HCT116 (cell line): ENCODE data around the gene COL16A1. TPM values are rescaled to one million over a fixed set of nuclear protein-coding genes. Genes with fewer than 3 reads are reported as not detected.

Experiments
- ATAC-seq: fragments of 200-7000 bp; cut with Tn5 transposase; 2 replicates; pipeline ENCODE4 v1.9.1; 2020; ENCODE audit warnings: mild to moderate bottlenecking, moderate library complexity
- BruUV-seq: library from RNA; stranded (reverse); fragments of 400-500 nt; replicated peaks from 2 replicates; lab custom pipeline; 2021; lab: Mats Ljungman, UMichigan
- CTCF ChIA-PET: fragments of 300-600 bp; sonication (Branson Sonifier 250); formaldehyde crosslinking; loops from one replicate; lab custom pipeline; 2021; ENCODE audit warnings: antibody characterized with exemption; lab: Charles Lee
- POLR2A ChIA-PET: fragments of 300-600, 350-600 bp; sonication (Branson Sonifier 250); formaldehyde crosslinking; loops from one replicate; lab custom pipeline; 2021; ENCODE audit warnings: antibody characterized with exemption; lab: Charles Lee
- RAD21 ChIA-PET, 2 experiments: fragments of 300-600 bp; sonication (Branson Sonifier 250); formaldehyde crosslinking; loops; one replicate each; lab custom pipeline; 2023; ENCODE audit warnings: low total read pairs in 2 of 2; ENCODE audit not compliant: uncharacterized antibody in 2 of 2, unreplicated experiment in 2 of 2, low non-redundant PET in 1 of 2; lab: Charles Lee
- DNase-seq: peaks from one replicate; pipeline ENCODE4 v3.0.0-alpha.2; 2010; ENCODE audit warnings: low read depth, low spot score
- H2AFZ ChIP-seq: fragments of 200-600 bp; shearing (Covaris generic), sonication (generic); 2 replicates; pipeline ENCODE4 v1.6.1; 2017; ENCODE audit warnings: low read depth, mixed run types, mixed read lengths, antibody characterized with exemption, low read length; ENCODE audit not compliant: poor library complexity, severe bottlenecking
- H3K27ac ChIP-seq: 2 replicates; pipeline ENCODE4 v1.5.1; 2012; ENCODE audit warnings: low read depth, low read length
- H3K27me3 ChIP-seq: fragments of 200-600 bp; sonication (generic); 2 replicates; pipeline ENCODE4 v1.6.1; 2016; ENCODE audit warnings: mixed run types, low read length, mixed read lengths; ENCODE audit not compliant: insufficient read depth
- H3K36me3 ChIP-seq, 2 experiments: fragments of 200-500 bp in 1 of 2; fragments of 200-600 bp in 1 of 2; sonication (Bioruptor generic) in 1 of 2; sonication (generic) in 1 of 2; 2 replicates each; pipeline versions ENCODE4 v1.5.1 to v1.6.1; 2014 to 2016; ENCODE audit warnings: low read length in 2 of 2, inconsistent platforms in 1 of 2, mixed read lengths in 1 of 2, mixed run types in 1 of 2; ENCODE audit not compliant: insufficient read depth in 2 of 2, control insufficient read depth in 1 of 2
- H3K4me1 ChIP-seq, 2 experiments: fragments of 200-600 bp in 1 of 2; sonication (generic) in 1 of 2; 2 replicates each; pipeline versions ENCODE4 v1.5.1 to v1.6.1; 2012 to 2017; ENCODE audit warnings: low read length in 2 of 2, inconsistent platforms in 1 of 2, mild to moderate bottlenecking in 1 of 2, mixed read lengths in 1 of 2, mixed run types in 1 of 2, moderate library complexity in 1 of 2; ENCODE audit not compliant: insufficient read depth in 2 of 2, control insufficient read depth in 1 of 2
- H3K4me2 ChIP-seq: fragments of 200-600 bp; sonication (generic); 2 replicates; pipeline ENCODE4 v1.6.1; 2017; ENCODE audit warnings: mixed run types, low read length, mixed read lengths
- H3K4me3 ChIP-seq, 2 experiments: fragments of 200-600 bp in 1 of 2; sonication (generic) in 1 of 2; replicated peaks in 1 of 2; 2 replicates each; pipeline ENCODE4 v1.5.1; 2011 to 2016; ENCODE audit warnings: low read length in 2 of 2, control low read depth in 1 of 2, low read depth in 1 of 2, mild to moderate bottlenecking in 1 of 2, mixed read lengths in 1 of 2, mixed run types in 1 of 2
- H3K79me2 ChIP-seq: fragments of 200-600 bp; sonication (generic); 2 replicates; pipeline ENCODE4 v1.6.1; 2017; ENCODE audit warnings: mild to moderate bottlenecking, mixed run types, low read length, moderate library complexity, mixed read lengths; ENCODE audit not compliant: insufficient read depth
- H3K9ac ChIP-seq: fragments of 200-600 bp; sonication (generic); 2 replicates; pipeline ENCODE4 v1.6.1; 2016; ENCODE audit warnings: low read length, mixed read lengths
- H3K9me2 ChIP-seq: fragments of 200-600 bp; sonication (generic), shearing (Covaris generic); 2 replicates; pipeline ENCODE4 v1.6.1; 2017; ENCODE audit warnings: mixed run types, mild to moderate bottlenecking, moderate library complexity; ENCODE audit not compliant: insufficient read depth
- H3K9me3 ChIP-seq, 2 experiments: fragments of 200-500 bp in 1 of 2; fragments of 200-600 bp in 1 of 2; sonication (Bioruptor generic) in 1 of 2; sonication (generic) in 1 of 2; 2 replicates each; pipeline ENCODE4 v1.6.1; 2014 to 2017; ENCODE audit warnings: low read length in 2 of 2, mixed read lengths in 2 of 2, inconsistent platforms in 1 of 2, low read depth in 1 of 2, mild to moderate bottlenecking in 1 of 2, mixed run types in 1 of 2, moderate library complexity in 1 of 2; ENCODE audit not compliant: control insufficient read depth in 1 of 2, insufficient read depth in 1 of 2
- H4K20me1 ChIP-seq: fragments of 200-600 bp; sonication (generic), shearing (Covaris generic); 2 replicates; pipeline ENCODE4 v1.6.1; 2017; ENCODE audit warnings: mixed run types, mild to moderate bottlenecking, moderate library complexity; ENCODE audit not compliant: insufficient read depth
- CBX3 ChIP-seq: IDR thresholded peaks from 2 replicates; pipeline ENCODE4 v1.6.1; 2012; ENCODE audit warnings: low read depth
- CEBPB ChIP-seq: IDR thresholded peaks from 2 replicates; pipeline ENCODE4 v1.6.1; 2012; ENCODE audit warnings: low read depth
- CTCF ChIP-seq, 3 experiments: fragments of 200-600 bp in 1 of 3; sonication (generic) in 1 of 3; IDR thresholded peaks in 2 of 3; conservative IDR thresholded peaks in 1 of 3; 2 replicates each; pipeline ENCODE4 v1.5.1; 2012 to 2017; ENCODE audit warnings: low read depth in 2 of 3, low read length in 2 of 3, antibody characterized with exemption in 1 of 3, borderline replicate concordance in 1 of 3, control low read depth in 1 of 3, mild to moderate bottlenecking in 1 of 3, mixed read lengths in 1 of 3, mixed run types in 1 of 3, moderate library complexity in 1 of 3; ENCODE audit not compliant: insufficient read depth in 1 of 3
- EGR1 ChIP-seq: IDR thresholded peaks from 2 replicates; pipeline ENCODE4 v1.6.1; 2012; ENCODE audit warnings: low read depth
- ELF1 ChIP-seq: IDR thresholded peaks from 2 replicates; pipeline ENCODE4 v1.6.1; 2012; ENCODE audit warnings: low read depth, borderline replicate concordance
- EZH2 ChIP-seq: fragments of 200-600 bp; sonication (generic); IDR thresholded peaks from 2 replicates; pipeline ENCODE4 v1.6.1; 2017; ENCODE audit warnings: antibody characterized with exemption, mixed run types
- EZH2phosphoT487 ChIP-seq: fragments of 200-600 bp; IDR thresholded peaks from 2 replicates; pipeline ENCODE4 v1.6.1; 2018; ENCODE audit warnings: antibody characterized with exemption, borderline replicate concordance
- JUND ChIP-seq: IDR thresholded peaks from 2 replicates; pipeline ENCODE4 v1.6.1; 2012
- MAX ChIP-seq: IDR thresholded peaks from 2 replicates; pipeline ENCODE4 v1.6.1; 2012
- POLR2A ChIP-seq: IDR thresholded peaks from 2 replicates; pipeline ENCODE4 v1.7.0; 2011; ENCODE audit warnings: borderline replicate concordance; ENCODE audit not compliant: insufficient read depth, insufficient read length; ENCODE audit errors: extremely low read depth
- POLR2AphosphoS5 ChIP-seq: IDR thresholded peaks from 2 replicates; pipeline ENCODE4 v1.6.1; 2011; ENCODE audit warnings: mild to moderate bottlenecking, low read depth, low read length, moderate library complexity
- RAD21 ChIP-seq: IDR thresholded peaks from 2 replicates; pipeline ENCODE4 v1.6.1; 2012; ENCODE audit warnings: low read depth, mild to moderate bottlenecking
- SIN3A ChIP-seq: IDR thresholded peaks from 2 replicates; pipeline ENCODE4 v1.6.1; 2012; ENCODE audit warnings: low read depth
- SRF ChIP-seq: IDR thresholded peaks from 2 replicates; pipeline ENCODE4 v1.6.1; 2012; ENCODE audit warnings: low read depth
- ZNF274 ChIP-seq: fragments of 200-500 bp; sonication (Bioruptor generic); IDR thresholded peaks from 2 replicates; pipeline ENCODE4 v1.6.1; 2014; ENCODE audit warnings: mild to moderate bottlenecking, low read depth, low read length, inconsistent platforms
- intact Hi-C: fragments of 100-400 bp; cut with micrococcal nuclease; formaldehyde crosslinking; loops from 2 replicates; pipeline ENCODE4 v1.10.0; 2022
- total RNA-seq: library from RNA; stranded (reverse); gene quantifications from one replicate; pipeline ENCODE4 v1.2.1, GENCODE V29; 2021; ENCODE audit not compliant: unreplicated experiment

Gene COL16A1
- total RNA-seq, 1 experiment from 2014 or later = 2.2 TPM

GRCh38 chr1:31746687-31747086 is 42.9 kb upstream of the COL16A1 start:
- DNase-seq (no peak), ATAC-seq (no peak)
- BruUV-seq = no TSS peak
- no peak overlapping the region for H3K9ac ChIP-seq
- peaks cover 7 to 14% of the 10 kb centered on the region in 2 experiments for H3K4me1 ChIP-seq
- no peak overlapping the region for H3K27ac ChIP-seq
- RAD21 ChIA-PET = no interaction called here
- no peaks in the 10 kb centered on the region for H4K20me1 ChIP-seq
- intact Hi-C loops = no loop called here
- H3K4me2 ChIP-seq = no peak overlapping the region
- CTCF ChIA-PET = interaction anchor here (1.0 to 1.9 kb wide), 5 partner anchors 15 to 361 kb away, joined by 3 to 18 read pairs (median 14); partner anchors contain the start of gene KPNA6
- no peak overlapping the region for H3K4me3 ChIP-seq
- H3K79me2 ChIP-seq = no peaks in the 10 kb centered on the region
- H3K27me3 ChIP-seq = no peaks in the 10 kb centered on the region
- POLR2A ChIA-PET = interaction anchor here (1.0 kb wide), 1 partner anchor 83 kb away, joined by 4 read pairs; no protein-coding TSS in a partner anchor
- no peaks in the 10 kb centered on the region for H3K9me3 ChIP-seq
- no peaks in the 10 kb centered on the region for H3K36me3 ChIP-seq
- H3K9me2 ChIP-seq = no peaks in the 10 kb centered on the region
- H2AFZ ChIP-seq = no peak overlapping the region
- TF ChIP-seq RAD21 (no peak), POLR2AphosphoS5 (no peak), EGR1 (no peak), ELF1 (no peak), CBX3 (no peak), EZH2 (no peak), EZH2phosphoT487 (no peak), SRF (no peak), POLR2A (no peak), CTCF (IDR thresholded peaks at IDR 0.05 in 2 of 3, conservative IDR thresholded peaks at IDR 0.05 in 1 of 3; ENCODE audit: borderline replicate concordance in 1 of 3, insufficient read depth in 1 of 3, low read depth in 2 of 3, low read length in 2 of 3) (no peak), CEBPB (no peak), MAX (no peak), SIN3A (no peak), JUND (no peak), ZNF274 (no peak)
